ACC112 (cell line): Measurements from ENCODE around the gene SORBS2.
A peak's percentile ranks its signal among the peaks of the same experiment; 100 is the strongest.

Experiments
- H2AFZ ChIP-seq: fragments of 200-600 bp; sonication (generic); one replicate; pipeline ENCODE4 v1.6.0; 2017; ENCODE audit warnings: antibody characterized with exemption, low read length; ENCODE audit not compliant: unreplicated experiment
- H3K27ac ChIP-seq: fragments of 200-600 bp; sonication (generic); 2 replicates; pipeline ENCODE4 v1.5.1; 2014; ENCODE audit warnings: low read depth, mild to moderate bottlenecking, antibody characterized with exemption, low read length, moderate library complexity
- H3K27me3 ChIP-seq: fragments of 200-600 bp; sonication (generic); 2 replicates; pipeline ENCODE4 v1.6.1; 2014; ENCODE audit warnings: mild to moderate bottlenecking, antibody characterized with exemption, low read length, moderate library complexity, mixed read lengths; ENCODE audit not compliant: insufficient read depth
- H3K36me3 ChIP-seq: fragments of 200-600 bp; sonication (generic); 2 replicates; pipeline ENCODE4 v1.6.1; 2016; ENCODE audit warnings: mild to moderate bottlenecking, antibody characterized with exemption, low read length, moderate library complexity, mixed read lengths; ENCODE audit not compliant: insufficient read depth
- H3K4me1 ChIP-seq: fragments of 200-600 bp; sonication (generic); one replicate; pipeline ENCODE4 v1.6.1; 2016; ENCODE audit warnings: low read length, mixed read lengths; ENCODE audit not compliant: insufficient read depth, unreplicated experiment, control insufficient read depth
- H3K4me3 ChIP-seq: fragments of 200-600 bp; sonication (generic); 2 replicates; pipeline ENCODE4 v1.5.1; 2014; ENCODE audit warnings: mild to moderate bottlenecking, low read depth, low read length
- H3K79me2 ChIP-seq: fragments of 200-600 bp; sonication (generic); one replicate; pipeline ENCODE4 v1.6.0; 2016; ENCODE audit warnings: low read length; ENCODE audit not compliant: control insufficient read depth, unreplicated experiment, insufficient read depth

Gene SORBS2

GRCh38 chr4:185640811-185641675 is 171.0 kb downstream of the SORBS2 start:
- Histone ChIP-seq H3K4me3 (no peak overlapping the region), H3K27me3 (no peaks in the 10 kb centered on the region), H3K4me1 (no peaks in the 10 kb centered on the region), H3K36me3 (no peaks in the 10 kb centered on the region), H3K79me2 (no peaks in the 10 kb centered on the region), H3K27ac (no peak overlapping the region), H2AFZ (no peak overlapping the region)

DNA sequence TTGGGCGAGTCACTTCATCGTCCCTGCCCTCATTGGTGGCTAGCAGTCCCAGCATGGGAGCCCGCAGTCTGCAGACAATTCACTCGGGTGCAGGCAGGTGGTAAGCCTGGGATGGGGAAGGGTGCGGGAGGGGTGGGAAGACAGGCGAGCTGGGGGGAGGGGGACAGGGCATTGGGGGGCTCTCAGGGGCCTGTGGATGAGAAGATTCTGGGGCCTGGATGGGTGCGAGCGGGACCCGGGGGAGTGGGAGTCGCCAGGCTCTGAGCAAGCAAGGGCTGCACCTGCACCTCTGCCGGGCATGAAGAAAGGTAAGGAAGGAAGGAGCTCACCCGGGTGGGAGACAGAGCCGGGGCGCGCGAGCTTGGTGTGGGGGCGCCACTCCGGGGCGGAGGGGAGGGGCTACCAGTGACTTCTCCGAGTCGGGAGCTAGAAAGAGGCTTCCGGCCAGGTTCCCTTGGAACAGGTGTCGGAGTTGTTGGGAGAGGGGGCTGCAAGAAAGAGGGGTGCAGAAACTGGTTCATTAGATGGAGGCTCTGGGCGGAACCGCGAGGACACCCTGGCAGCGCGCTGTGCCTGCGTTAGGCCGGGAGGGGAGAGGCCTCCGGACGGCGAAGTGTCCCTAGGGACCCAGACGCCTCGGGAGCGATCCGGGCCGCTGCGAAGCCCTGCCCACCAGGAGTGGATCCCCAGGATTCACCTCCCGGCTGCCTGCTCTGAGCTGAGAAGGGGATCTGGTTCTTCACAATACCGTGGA is 173.3 kb downstream of the SORBS2 start:
- peak overlapping the region; percentile 10 for H3K4me3 ChIP-seq
- H3K27me3 ChIP-seq, result no peaks in the 10 kb centered on the region
- H3K79me2 ChIP-seq, result no peaks in the 10 kb centered on the region
- H2AFZ ChIP-seq, result peak overlapping the region; percentile 19
- H3K27ac ChIP-seq, result no peak overlapping the region
- peaks cover 8% of the 10 kb centered on the region; the same call in 1 of the 2 replicates for H3K36me3 ChIP-seq
- no peaks in the 10 kb centered on the region for H3K4me1 ChIP-seq

DNA sequence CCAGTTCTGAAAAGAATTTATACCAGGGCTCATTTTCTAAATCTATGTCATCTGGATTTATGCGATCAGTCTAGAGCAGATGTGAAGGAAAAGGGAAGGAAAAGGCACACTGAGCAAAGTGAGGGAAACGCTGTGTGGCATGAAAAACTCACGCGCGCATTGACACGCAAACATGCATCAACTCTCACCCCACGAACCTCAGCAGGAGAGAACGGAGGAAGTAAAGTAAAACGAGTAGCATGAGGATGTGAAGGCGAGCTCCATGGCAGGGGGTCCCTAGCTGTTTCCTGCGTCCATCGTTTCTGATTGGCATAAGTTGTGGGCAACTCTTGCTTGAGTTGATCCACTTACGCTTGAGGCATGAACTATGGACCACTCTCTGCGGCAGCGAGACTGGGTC is 173.9 kb downstream of the SORBS2 start:
- H3K4me3 ChIP-seq, result no peak overlapping the region
- H3K4me1 ChIP-seq, result no peaks in the 10 kb centered on the region
- H3K27me3 ChIP-seq, result no peaks in the 10 kb centered on the region
- H3K79me2 ChIP-seq, result no peaks in the 10 kb centered on the region
- H2AFZ ChIP-seq, result no peak overlapping the region
- peaks cover 10% of the 10 kb centered on the region; the same call in 1 of the 2 replicates for H3K36me3 ChIP-seq
- H3K27ac ChIP-seq, result no peak overlapping the region

- Histone ChIP-seq H3K4me3 (no peak overlapping the region), H3K27me3 (no peaks in the 10 kb centered on the region), H2AFZ (no peak overlapping the region), H3K4me1 (no peaks in the 10 kb centered on the region), H3K27ac (no peak overlapping the region), H3K36me3 (peaks cover 10% of the 10 kb centered on the region; the same call in 1 of the 2 replicates), H3K79me2 (no peaks in the 10 kb centered on the region)
These were observed 174.7 kb downstream of the SORBS2 start for GRCh38 chr4:185637163-185637875.

- Histone ChIP-seq H3K4me1 (no peaks in the 10 kb centered on the region), H3K4me3 (no peak overlapping the region), H3K27me3 (no peaks in the 10 kb centered on the region), H3K79me2 (no peaks in the 10 kb centered on the region), H2AFZ (no peak overlapping the region), H3K27ac (no peak overlapping the region), H3K36me3 (peaks cover 10% of the 10 kb centered on the region; the same call in 1 of the 2 replicates)
These were observed 177.8 kb downstream of the SORBS2 start for GRCh38 chr4:185634066-185634652.

DNA sequence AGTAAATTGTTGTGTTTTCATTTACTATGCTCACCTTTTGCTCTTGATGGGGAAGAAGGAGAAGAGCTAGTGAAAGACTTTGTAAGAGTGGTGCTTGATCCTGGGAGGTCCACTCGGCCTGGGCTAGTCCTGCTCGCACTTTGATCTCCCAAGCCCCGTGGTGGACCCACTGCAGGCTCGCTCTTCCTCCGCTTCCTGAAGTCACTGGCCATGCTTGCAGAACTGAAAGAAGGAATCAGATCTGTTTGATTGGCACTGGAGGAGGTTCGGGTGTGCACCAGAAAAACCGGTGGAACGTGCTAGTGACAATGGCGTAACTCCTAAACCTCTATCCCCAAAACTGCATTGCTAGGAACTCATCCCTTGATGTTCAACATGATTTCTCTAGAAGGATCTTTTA is 185.2 kb downstream of the SORBS2 start:
- Histone ChIP-seq H3K4me3 (no peak overlapping the region), H3K27me3 (no peaks in the 10 kb centered on the region), H3K36me3 (peaks cover 6% of the 10 kb centered on the region), H3K4me1 (no peaks in the 10 kb centered on the region), H3K79me2 (no peaks in the 10 kb centered on the region), H3K27ac (no peak overlapping the region), H2AFZ (no peak overlapping the region)

DNA sequence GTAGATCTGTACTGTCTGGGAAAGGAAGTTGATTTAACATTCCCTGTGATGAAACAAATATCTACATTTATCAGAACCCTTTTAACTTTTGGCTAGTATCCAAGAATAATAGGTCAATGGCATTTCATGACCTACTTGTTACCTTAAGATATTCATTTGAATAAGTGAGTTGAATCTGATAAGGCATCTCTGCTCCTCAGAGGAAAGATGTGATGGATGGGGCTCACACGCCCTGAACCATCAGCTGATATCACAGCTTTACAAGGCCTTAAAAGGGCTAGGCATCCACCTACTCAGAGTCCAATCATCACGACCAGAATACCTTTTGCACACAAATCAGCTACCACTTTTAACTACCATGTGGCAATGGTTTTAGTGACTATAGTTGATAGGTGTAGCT is 186.5 kb downstream of the SORBS2 start:
- Histone ChIP-seq H2AFZ (no peak overlapping the region), H3K27ac (no peak overlapping the region), H3K79me2 (no peaks in the 10 kb centered on the region), H3K4me1 (no peaks in the 10 kb centered on the region), H3K36me3 (peaks cover 6% of the 10 kb centered on the region), H3K4me3 (no peak overlapping the region), H3K27me3 (no peaks in the 10 kb centered on the region)

- no peak overlapping the region for H3K4me3 ChIP-seq
- peaks cover 6% of the 10 kb centered on the region for H3K36me3 ChIP-seq
- H2AFZ ChIP-seq, result no peak overlapping the region
- no peak overlapping the region for H3K27ac ChIP-seq
- H3K79me2 ChIP-seq, result no peaks in the 10 kb centered on the region
- no peaks in the 10 kb centered on the region for H3K4me1 ChIP-seq
- H3K27me3 ChIP-seq, result no peaks in the 10 kb centered on the region
These were observed 187.8 kb downstream of the SORBS2 start for GRCh38 chr4:185624259-185624589.

DNA sequence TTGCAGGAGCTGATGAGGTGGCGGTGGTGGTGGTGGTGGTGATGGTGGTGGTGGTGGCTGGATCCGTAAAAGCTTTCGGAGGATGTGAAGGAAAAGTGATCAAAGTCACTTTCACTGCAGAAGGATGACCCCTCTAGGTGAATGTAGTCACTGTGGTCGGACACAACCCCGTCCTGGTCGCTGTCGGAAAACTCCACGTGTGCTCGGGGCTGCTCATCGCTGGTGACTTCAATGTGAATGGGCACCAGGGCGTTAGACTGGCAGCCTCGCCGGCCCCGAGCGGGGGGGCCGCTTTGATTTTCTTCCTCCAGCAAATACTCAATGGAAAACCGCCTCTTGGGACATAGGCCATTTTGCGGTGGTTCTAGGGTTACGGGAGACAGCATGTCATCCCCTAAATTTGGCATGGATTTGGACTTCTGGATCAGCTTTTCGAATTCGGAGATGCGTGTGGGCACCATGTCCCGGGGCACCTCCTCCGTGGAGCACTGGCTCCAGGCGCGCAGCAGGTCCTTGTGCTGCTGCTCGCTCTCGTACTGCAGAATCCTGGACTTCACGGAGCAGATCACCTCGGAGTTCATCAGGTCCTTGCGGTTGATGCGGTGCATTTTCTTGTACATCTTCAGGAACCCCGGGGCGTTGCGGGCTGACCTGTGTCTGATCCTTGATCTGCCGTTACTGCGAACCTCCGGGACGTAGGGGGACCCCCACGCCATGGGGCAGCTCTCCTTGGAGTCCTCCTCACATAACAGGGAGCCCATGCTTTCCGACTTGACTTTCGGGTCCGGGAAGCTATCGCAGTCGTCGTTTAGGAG is 188.3 kb downstream of the SORBS2 start:
- no peak overlapping the region for H2AFZ ChIP-seq
- H3K79me2 ChIP-seq, result no peaks in the 10 kb centered on the region
- no peaks in the 10 kb centered on the region for H3K27me3 ChIP-seq
- H3K4me1 ChIP-seq, result no peaks in the 10 kb centered on the region
- peaks cover 6% of the 10 kb centered on the region for H3K36me3 ChIP-seq
- H3K27ac ChIP-seq, result no peak overlapping the region
- H3K4me3 ChIP-seq, result no peak overlapping the region

DNA sequence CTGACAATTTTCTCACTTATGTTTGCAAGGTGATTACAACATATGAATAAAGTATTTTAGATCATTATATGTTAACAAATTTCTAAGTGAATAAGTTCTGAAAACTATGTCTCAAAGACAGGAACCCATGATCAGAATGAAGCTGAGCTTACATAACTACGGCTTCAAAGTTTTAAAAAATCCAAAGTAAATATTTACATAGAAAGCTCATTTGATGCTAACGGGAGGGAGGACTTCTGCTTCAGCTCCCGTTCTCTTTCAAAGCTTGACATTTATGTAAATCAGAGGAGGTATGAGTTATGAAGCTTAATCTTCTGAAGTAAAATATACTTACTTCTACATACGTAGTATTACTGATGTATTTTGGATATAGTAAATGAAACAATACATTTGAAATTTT is 203.8 kb downstream of the SORBS2 start:
- no peaks in the 10 kb centered on the region for H3K36me3 ChIP-seq
- no peaks in the 10 kb centered on the region for H3K79me2 ChIP-seq
- H3K27ac ChIP-seq, result no peak overlapping the region
- H2AFZ ChIP-seq, result peak overlapping the region; percentile 54
- H3K27me3 ChIP-seq, result no peaks in the 10 kb centered on the region
- peaks cover 3% of the 10 kb centered on the region for H3K4me1 ChIP-seq
- no peak overlapping the region for H3K4me3 ChIP-seq
